ENCODE results near the gene GJB4.
"Not testable (repeated sequence)": the region's sequence is repeated elsewhere in the genome, so short reads cannot be mapped to it uniquely, and the experiment has no call there.

GJB4 gene

DNA sequence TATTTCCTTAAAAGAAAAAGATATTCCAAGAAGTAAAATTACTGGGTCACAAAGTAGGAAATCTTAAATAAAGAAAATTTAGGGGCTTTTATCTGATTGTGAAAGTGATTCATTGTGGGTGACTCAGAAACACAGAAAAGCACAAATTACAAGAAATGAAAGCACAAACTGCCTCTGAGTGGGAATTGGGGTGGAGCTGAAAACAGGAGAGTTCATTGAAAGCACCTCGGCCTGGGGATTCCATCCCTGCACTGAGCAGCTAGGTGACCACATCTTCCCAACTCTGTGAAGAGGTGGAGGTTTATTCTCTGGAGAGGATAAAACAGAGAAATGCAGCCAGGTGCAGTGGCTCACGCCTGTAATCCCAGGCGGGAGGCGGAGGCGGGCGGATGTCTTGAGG is 40.7 kb downstream of the GJB4 start:
- peak; percentile 14 for DNase-seq (ENCODE audit: low spot score)

DNA sequence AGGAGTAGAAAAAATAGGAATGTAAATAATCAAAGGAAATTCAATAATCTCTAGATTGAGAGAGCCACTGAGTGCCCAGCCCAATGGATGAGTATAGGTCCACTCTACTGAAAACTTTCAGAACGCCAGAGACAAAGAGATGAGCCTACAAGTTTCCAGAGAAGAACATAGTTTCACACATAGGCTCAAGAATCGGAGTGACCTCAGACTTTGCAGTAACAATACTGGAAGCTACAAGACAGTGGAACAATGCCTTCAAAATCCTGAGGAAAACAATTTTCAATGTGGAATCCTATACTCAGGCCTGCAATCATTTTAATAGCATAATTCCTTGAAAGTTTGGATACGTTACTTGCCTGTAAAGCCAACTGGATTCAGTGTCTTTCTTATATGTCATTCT is 44.2 kb downstream of the GJB4 start:
- DNase-seq (ENCODE audit: low spot score) = no peak

DNA sequence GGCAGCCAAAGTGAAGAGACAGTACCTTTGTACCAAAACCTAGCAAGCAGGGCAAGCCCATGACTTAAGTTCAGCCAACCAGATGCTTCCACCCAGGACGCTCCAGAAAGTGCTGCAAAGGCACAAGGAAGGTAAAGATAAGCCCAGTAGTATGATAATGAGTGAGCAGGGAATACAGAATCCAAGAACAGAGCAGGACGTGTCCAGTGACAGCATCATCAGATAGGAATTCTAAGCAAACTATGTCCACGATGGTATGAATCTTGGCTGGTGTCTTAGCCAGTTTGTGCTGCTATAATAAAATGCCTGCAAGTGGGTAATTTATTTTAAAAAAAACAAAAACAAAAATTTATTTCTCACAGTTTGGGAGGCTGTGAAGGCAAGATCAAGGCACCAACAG is 46.9 kb downstream of the GJB4 start:
- no peak for DNase-seq (ENCODE audit: low spot score)

DNA sequence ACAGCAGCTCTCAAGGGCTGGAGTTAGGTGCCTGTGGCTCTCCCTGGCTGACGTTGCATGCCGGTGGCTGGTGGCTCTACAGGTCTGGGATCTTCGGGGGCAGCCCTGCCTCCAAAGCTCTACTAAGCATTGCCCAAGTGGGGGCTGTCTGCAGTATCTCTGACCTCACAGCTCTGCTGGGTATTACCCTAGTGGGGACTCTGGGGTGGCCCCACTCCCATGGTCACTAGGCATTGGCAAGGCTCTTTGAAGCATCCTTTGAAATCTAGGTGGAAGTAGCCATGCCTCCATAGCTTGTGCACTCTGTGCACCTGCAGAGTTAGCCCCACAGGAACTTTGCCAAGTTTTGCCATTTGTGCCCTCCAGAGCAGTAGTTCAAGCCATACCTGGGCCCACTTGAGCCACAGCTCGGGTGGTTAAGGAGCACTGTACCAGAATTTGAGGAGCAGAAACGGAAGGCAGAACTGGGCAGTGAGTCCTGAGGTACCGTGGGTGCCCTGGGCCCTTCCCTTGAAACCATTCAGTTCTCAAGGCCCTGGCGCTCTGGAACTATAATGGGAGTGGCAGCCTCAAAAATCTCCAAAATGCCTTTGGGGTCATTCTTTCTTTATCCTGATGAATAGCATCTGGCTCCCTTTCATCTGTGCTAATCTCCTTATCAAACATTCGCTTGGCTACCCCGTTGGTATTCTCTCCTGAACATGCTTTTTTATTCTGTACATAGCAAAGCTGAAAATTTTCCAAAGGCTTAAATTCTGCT is 48.7 kb downstream of the GJB4 start:
- DNase-seq (ENCODE audit: low spot score) = no peak

DNA sequence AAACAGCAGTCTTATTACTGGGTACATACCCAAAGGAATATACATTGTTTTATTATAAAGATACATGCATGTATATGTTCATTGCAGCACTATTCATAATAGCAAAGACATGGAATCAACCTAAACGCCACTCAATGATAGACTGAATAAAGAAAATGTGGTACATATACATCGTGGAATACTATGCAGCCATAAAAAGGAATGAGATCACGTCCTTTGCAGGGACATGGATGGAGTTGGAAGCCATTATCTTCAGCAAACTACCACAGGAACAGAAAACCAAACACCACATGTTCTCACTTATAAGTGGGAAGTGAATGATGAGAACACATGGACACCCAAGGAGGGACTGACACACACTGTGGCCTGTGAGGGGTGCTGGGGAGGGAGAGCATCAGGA is 51.2 kb downstream of the GJB4 start:
- DNase-seq (ENCODE audit: low spot score) = not testable (repeated sequence)

Data from RKO (cell line).